H9 (cell line): ENCODE measurements around the gene PIP4K2A. TPM values are rescaled to one million over a fixed set of nuclear protein-coding genes. Genes with fewer than 3 reads are reported as not detected.
A peak's percentile ranks its signal among the peaks of the same experiment; 100 is the strongest.

Source experiments
- DNase-seq: peaks from one replicate; pipeline ENCODE4 v3.0.0-alpha.2; 2017
- H2AFZ ChIP-seq: one replicate; pipeline ENCODE4 v1.6.1; 2013; ENCODE audit warnings: mild to moderate bottlenecking, low read length, control low read depth, moderate library complexity
- H2AK5ac ChIP-seq: 2 replicates; pipeline ENCODE4 v1.6.1; 2013; ENCODE audit warnings: low read length, control low read depth, mixed read lengths; ENCODE audit not compliant: insufficient read length
- H2BK120ac ChIP-seq: one replicate; pipeline ENCODE4 v1.6.1; 2013; ENCODE audit warnings: low read depth, mild to moderate bottlenecking, low read length, control low read depth, inconsistent platforms; ENCODE audit not compliant: poor library complexity, severe bottlenecking
- H2BK12ac ChIP-seq: 2 replicates; pipeline ENCODE4 v1.6.1; 2013; ENCODE audit warnings: low read length, control low read depth, mixed read lengths, low read depth; ENCODE audit not compliant: insufficient read length
- H2BK15ac ChIP-seq: 2 replicates; pipeline ENCODE4 v1.6.1; 2013; ENCODE audit warnings: low read depth, low read length, control low read depth
- H2BK20ac ChIP-seq: one replicate; pipeline ENCODE4 v1.6.1; 2013; ENCODE audit warnings: low read depth, mild to moderate bottlenecking, low read length, control low read depth, inconsistent platforms; ENCODE audit not compliant: poor library complexity, severe bottlenecking
- H2BK5ac ChIP-seq: 2 replicates; pipeline ENCODE4 v1.6.1; 2013; ENCODE audit warnings: low read length, control low read depth, mixed read lengths; ENCODE audit not compliant: insufficient read length
- H3K14ac ChIP-seq: 2 replicates; pipeline ENCODE4 v1.6.1; 2013; ENCODE audit warnings: low read length, control low read depth; ENCODE audit not compliant: insufficient read depth
- H3K18ac ChIP-seq: 2 replicates; pipeline ENCODE4 v1.6.1; 2013; ENCODE audit warnings: low read depth, mild to moderate bottlenecking, mixed read lengths, low read length, control low read depth; ENCODE audit not compliant: insufficient read length
- H3K23ac ChIP-seq: 2 replicates; pipeline ENCODE4 v1.6.1; 2013; ENCODE audit warnings: low read length, control low read depth, mixed read lengths, low read depth; ENCODE audit not compliant: insufficient read length
- H3K23me2 ChIP-seq: 2 replicates; pipeline ENCODE4 v1.6.1; 2013; ENCODE audit warnings: low read depth, mild to moderate bottlenecking, mixed read lengths, low read length, control low read depth; ENCODE audit not compliant: insufficient read length, poor library complexity, severe bottlenecking
- H3K27ac ChIP-seq: 2 replicates; pipeline ENCODE4 v1.5.1; 2013; ENCODE audit warnings: low read length, control low read depth, mixed read lengths, low read depth; ENCODE audit not compliant: insufficient read length
- H3K27me3 ChIP-seq: 2 replicates; pipeline ENCODE4 v1.6.1; 2013; ENCODE audit warnings: low read length, control low read depth, inconsistent platforms; ENCODE audit not compliant: insufficient read depth
- H3K4ac ChIP-seq: 2 replicates; pipeline ENCODE4 v1.6.1; 2013; ENCODE audit warnings: low read depth, mild to moderate bottlenecking, control low read depth, inconsistent platforms, low read length, moderate library complexity
- H3K4me1 ChIP-seq: 2 replicates; pipeline ENCODE4 v1.6.1; 2013; ENCODE audit warnings: low read length, control low read depth, inconsistent platforms; ENCODE audit not compliant: insufficient read depth
- H3K4me2 ChIP-seq: 2 replicates; pipeline ENCODE4 v1.6.1; 2013; ENCODE audit warnings: low read length, control low read depth, mixed read lengths; ENCODE audit not compliant: insufficient read length, insufficient read depth
- H3K56ac ChIP-seq: 2 replicates; pipeline ENCODE4 v1.6.1; 2013; ENCODE audit warnings: low read depth, mild to moderate bottlenecking, mixed read lengths, low read length, control low read depth; ENCODE audit not compliant: insufficient read length
- H3K79me1 ChIP-seq: 2 replicates; pipeline ENCODE4 v1.6.1; 2013; ENCODE audit warnings: low read depth, mild to moderate bottlenecking, moderate library complexity, low read length, control low read depth, inconsistent platforms; ENCODE audit not compliant: insufficient read depth, poor library complexity, severe bottlenecking
- H3K79me2 ChIP-seq: 2 replicates; pipeline ENCODE4 v1.6.1; 2013; ENCODE audit warnings: low read length, control low read depth, inconsistent platforms; ENCODE audit not compliant: insufficient read depth
- H3K9ac ChIP-seq: 2 replicates; pipeline ENCODE4 v1.6.1; 2013; ENCODE audit warnings: low read length, control low read depth, mixed read lengths; ENCODE audit not compliant: insufficient read length; ENCODE audit errors: extremely low read depth
- H3K9me3 ChIP-seq: one replicate; pipeline ENCODE4 v1.6.1; 2013; ENCODE audit warnings: low read depth, low read length, inconsistent platforms; ENCODE audit not compliant: control insufficient read depth
- H3T11ph ChIP-seq: one replicate; pipeline ENCODE4 v1.6.1; 2013; ENCODE audit warnings: mild to moderate bottlenecking, low read length, control low read depth, inconsistent platforms
- H4K20me1 ChIP-seq: one replicate; pipeline ENCODE4 v1.6.1; 2013; ENCODE audit not compliant: control insufficient read depth, insufficient read length, insufficient read depth
- H4K5ac ChIP-seq: 2 replicates; pipeline ENCODE4 v1.6.1; 2013; ENCODE audit warnings: low read depth, mild to moderate bottlenecking, mixed read lengths, low read length, control low read depth; ENCODE audit not compliant: insufficient read length
- H4K8ac ChIP-seq: replicated peaks from 2 replicates; pipeline ENCODE4 v1.6.1; 2013; ENCODE audit warnings: low read length, control low read depth, mixed read lengths, low read depth; ENCODE audit not compliant: insufficient read length
- H4K91ac ChIP-seq: 2 replicates; pipeline ENCODE4 v1.6.1; 2013; ENCODE audit warnings: low read depth, mild to moderate bottlenecking, moderate library complexity, mixed read lengths, low read length, control low read depth; ENCODE audit not compliant: insufficient read length
- H3K27ac Mint-ChIP-seq, 3 experiments: 2 replicates in 2 of 3; 3 replicates in 1 of 3; pipeline ENCODE4 v1.8.0; 2020 to 2021; ENCODE audit warnings: mixed read lengths in 3 of 3, mild to moderate bottlenecking in 1 of 3, moderate library complexity in 1 of 3
- H3K27me3 Mint-ChIP-seq: 2 replicates; pipeline ENCODE4 v1.8.0; 2021; ENCODE audit warnings: low read depth, mild to moderate bottlenecking, moderate library complexity, mixed read lengths
- H3K36me3 Mint-ChIP-seq, 3 experiments: 2 replicates in 2 of 3; 3 replicates in 1 of 3; pipeline ENCODE4 v1.8.0; 2020 to 2021; ENCODE audit warnings: low read depth in 3 of 3, mixed read lengths in 3 of 3; ENCODE audit not compliant: insufficient read depth in 1 of 3
- H3K4me1 Mint-ChIP-seq, 2 experiments: 2 replicates each; pipeline ENCODE4 v1.8.0; 2020; ENCODE audit warnings: mixed read lengths in 2 of 2
- H3K4me3 Mint-ChIP-seq, 2 experiments: 2 replicates in 1 of 2; 3 replicates in 1 of 2; pipeline ENCODE4 v1.8.0; 2020 to 2021; ENCODE audit warnings: mild to moderate bottlenecking in 2 of 2, mixed read lengths in 2 of 2, moderate library complexity in 1 of 2
- H3K9me3 Mint-ChIP-seq, 2 experiments: 2 replicates in 1 of 2; 3 replicates in 1 of 2; pipeline ENCODE4 v1.8.0; 2020; ENCODE audit warnings: mild to moderate bottlenecking in 2 of 2, mixed read lengths in 2 of 2, moderate library complexity in 1 of 2
- WGBS: extraction: QIAGEN DNeasy Blood & Tissue Kit; methylation state at CpG from one replicate; pipeline ENCODE4 v1.1.7; 2013; ENCODE audit warnings: missing lambda C conversion rate, low lambda C conversion rate, mixed read lengths; ENCODE audit not compliant: insufficient read length; ENCODE audit errors: extremely low coverage; 5-methylcytosine and 5-hydroxymethylcytosine counted together
- total RNA-seq: library from RNA; stranded (reverse); gene quantifications from 2 replicates; pipeline ENCODE4 v1.2.1, GENCODE V29; 2021
- TF ChIP-seq, protein P1 (sequence below): fragments of 200-600 bp; sonication (generic); conservative IDR thresholded peaks from 3 replicates; pipeline ENCODE4 v1.8.0; 2021; ENCODE audit warnings: antibody characterized with exemption, mild to moderate bottlenecking

PIP4K2A gene
- total RNA-seq, 1 experiment from 2014 or later: 33.6 TPM

DNA sequence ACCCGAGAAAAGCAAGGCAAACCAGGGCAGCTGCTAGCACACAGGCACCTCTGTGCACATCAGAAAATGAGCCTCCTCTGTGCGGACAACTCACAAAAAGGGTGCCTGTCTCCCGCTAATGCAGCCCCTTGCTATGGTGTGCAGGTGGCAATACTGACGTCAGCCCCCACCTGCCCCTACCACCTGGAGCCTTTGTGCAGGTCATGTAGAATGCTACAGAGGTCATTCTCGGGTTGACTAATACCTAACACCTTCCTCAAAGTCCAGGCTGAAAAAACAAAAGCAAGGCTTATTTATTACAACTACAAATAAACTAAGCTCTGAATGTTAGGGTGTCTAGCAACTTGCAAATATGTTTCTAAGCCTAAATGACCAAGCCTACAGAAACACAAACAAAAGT lies 13.9 kb downstream of the PIP4K2A start:
- Histone ChIP-seq H3K14ac (no peak overlapping the region), H3K56ac (no peak overlapping the region), H3K79me1 (peaks cover under 1% of the 10 kb centered on the region), H2BK5ac (no peak overlapping the region), H2BK12ac (no peak overlapping the region), H3K4me2 (no peak overlapping the region), H2BK120ac (no peak overlapping the region), H3K4ac (no peak overlapping the region), H3T11ph (no peak overlapping the region), H3K9me3 (no peaks in the 10 kb centered on the region), H2AK5ac (no peak overlapping the region), H3K23me2 (no peaks in the 10 kb centered on the region), H4K20me1 (no peaks in the 10 kb centered on the region), H3K9ac (no peak overlapping the region), H4K8ac (no peak overlapping the region), H3K23ac (no peak overlapping the region), H2BK20ac (no peak overlapping the region), H4K5ac (no peak overlapping the region), H2AFZ (no peak overlapping the region), H2BK15ac (no peak overlapping the region), H3K18ac (no peak overlapping the region), H4K91ac (no peak overlapping the region), H3K4me1 (peaks cover 11% of the 10 kb centered on the region; the same call in 1 of the 2 replicates), H3K79me2 (peaks cover 29% of the 10 kb centered on the region; the same call in 1 of the 2 replicates), H3K27ac (no peak overlapping the region), H3K27me3 (no peaks in the 10 kb centered on the region)
- WGBS: no CpG with 5 or more reads among the region's 5 CpGs
- Mint-ChIP-seq H3K9me3 (peaks cover 0 to 6% of the 10 kb centered on the region in 2 experiments; a peak in 3 of 5 replicates), H3K4me3 (no peak overlapping the region), H3K36me3 (peaks cover 0 to 11% (median 5%) of the 10 kb centered on the region in 3 experiments; a peak in 5 of 7 replicates), H3K27ac (peak overlapping the region in 1 of 3 experiments; percentile 15; a peak in 2 of 7 replicates), H3K27me3 (no peaks in the 10 kb centered on the region), H3K4me1 (peaks cover 46 to 51% of the 10 kb centered on the region in 2 experiments)
- DNase-seq: no peak
- TF ChIP-seq, protein P1, sequence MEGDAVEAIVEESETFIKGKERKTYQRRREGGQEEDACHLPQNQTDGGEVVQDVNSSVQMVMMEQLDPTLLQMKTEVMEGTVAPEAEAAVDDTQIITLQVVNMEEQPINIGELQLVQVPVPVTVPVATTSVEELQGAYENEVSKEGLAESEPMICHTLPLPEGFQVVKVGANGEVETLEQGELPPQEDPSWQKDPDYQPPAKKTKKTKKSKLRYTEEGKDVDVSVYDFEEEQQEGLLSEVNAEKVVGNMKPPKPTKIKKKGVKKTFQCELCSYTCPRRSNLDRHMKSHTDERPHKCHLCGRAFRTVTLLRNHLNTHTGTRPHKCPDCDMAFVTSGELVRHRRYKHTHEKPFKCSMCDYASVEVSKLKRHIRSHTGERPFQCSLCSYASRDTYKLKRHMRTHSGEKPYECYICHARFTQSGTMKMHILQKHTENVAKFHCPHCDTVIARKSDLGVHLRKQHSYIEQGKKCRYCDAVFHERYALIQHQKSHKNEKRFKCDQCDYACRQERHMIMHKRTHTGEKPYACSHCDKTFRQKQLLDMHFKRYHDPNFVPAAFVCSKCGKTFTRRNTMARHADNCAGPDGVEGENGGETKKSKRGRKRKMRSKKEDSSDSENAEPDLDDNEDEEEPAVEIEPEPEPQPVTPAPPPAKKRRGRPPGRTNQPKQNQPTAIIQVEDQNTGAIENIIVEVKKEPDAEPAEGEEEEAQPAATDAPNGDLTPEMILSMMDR: no peak
